Mesothelial cell of epicardium (in vitro differentiated cells): ENCODE results near the gene OBSCN. TPM values are rescaled to one million over a fixed set of nuclear protein-coding genes. Genes with fewer than 3 reads are reported as not detected.

Source experiments
- DNase-seq, 2 experiments: peaks; one replicate each; pipeline ENCODE4 v3.0.0; 2021; ENCODE audit warnings: low spot score in 2 of 2; ENCODE audit not compliant: unreplicated experiment in 2 of 2
- H3K27ac Mint-ChIP-seq: 2 replicates; pipeline ENCODE4 v1.8.0; 2021; ENCODE audit warnings: mixed read lengths
- H3K27me3 Mint-ChIP-seq: 2 replicates; pipeline ENCODE4 v1.8.0; 2021; ENCODE audit warnings: low read depth, mixed read lengths
- H3K36me3 Mint-ChIP-seq: 2 replicates; pipeline ENCODE4 v1.8.0; 2021; ENCODE audit warnings: mixed read lengths
- H3K4me1 Mint-ChIP-seq: 2 replicates; pipeline ENCODE4 v1.8.0; 2021; ENCODE audit warnings: mixed read lengths
- H3K4me3 Mint-ChIP-seq: 2 replicates; pipeline ENCODE4 v1.8.0; 2021; ENCODE audit warnings: mild to moderate bottlenecking, moderate library complexity, mixed read lengths
- H3K9me3 Mint-ChIP-seq: 2 replicates; pipeline ENCODE4 v1.8.0; 2021; ENCODE audit warnings: mixed read lengths
- total RNA-seq: library from RNA; stranded (reverse); gene quantifications from 3 replicates; pipeline ENCODE4 v1.2.1, GENCODE V29; 2021
- TF ChIP-seq, protein P1 (sequence below): fragments of 200-600 bp; sonication (generic); IDR thresholded peaks from one replicate; pipeline ENCODE4 v1.5.0; 2021; ENCODE audit warnings: antibody characterized with exemption; ENCODE audit not compliant: unreplicated experiment

The OBSCN gene
- total RNA-seq, 1 donor from 2014 or later: 113 TPM

DNA sequence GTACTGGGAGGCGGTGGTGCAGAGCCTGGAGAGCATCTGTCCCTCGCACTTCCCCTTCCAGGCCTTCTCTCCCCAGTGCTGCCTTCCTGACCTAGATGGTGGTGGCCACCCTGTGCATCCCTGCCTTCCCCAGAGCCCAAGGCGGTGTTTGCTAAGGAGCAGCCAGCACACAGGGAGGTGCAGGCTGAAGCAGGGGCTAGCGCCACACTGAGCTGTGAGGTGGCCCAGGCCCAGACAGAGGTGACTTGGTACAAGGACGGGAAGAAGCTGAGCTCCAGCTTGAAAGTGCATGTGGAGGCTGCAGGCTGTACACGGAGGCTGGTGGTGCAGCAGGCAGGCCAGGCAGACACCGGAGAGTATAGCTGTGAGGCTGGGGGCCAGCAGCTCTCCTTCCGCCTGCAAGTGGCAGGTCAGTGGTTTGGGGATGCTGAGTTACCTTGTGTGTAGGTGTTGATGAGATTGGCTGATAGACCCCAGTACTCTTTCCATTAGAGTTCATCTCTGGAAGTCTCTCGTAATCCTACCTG is 51.6 kb downstream of the OBSCN start:
- Mint-ChIP-seq H3K27me3 (no peaks in the 10 kb centered on the region), H3K4me3 (no peak overlapping the region), H3K4me1 (no peaks in the 10 kb centered on the region), H3K36me3 (peaks cover 73% of the 10 kb centered on the region), H3K27ac (no peak overlapping the region), H3K9me3 (peaks cover 35% of the 10 kb centered on the region)
- no peak for DNase-seq
- TF ChIP-seq, protein P1, sequence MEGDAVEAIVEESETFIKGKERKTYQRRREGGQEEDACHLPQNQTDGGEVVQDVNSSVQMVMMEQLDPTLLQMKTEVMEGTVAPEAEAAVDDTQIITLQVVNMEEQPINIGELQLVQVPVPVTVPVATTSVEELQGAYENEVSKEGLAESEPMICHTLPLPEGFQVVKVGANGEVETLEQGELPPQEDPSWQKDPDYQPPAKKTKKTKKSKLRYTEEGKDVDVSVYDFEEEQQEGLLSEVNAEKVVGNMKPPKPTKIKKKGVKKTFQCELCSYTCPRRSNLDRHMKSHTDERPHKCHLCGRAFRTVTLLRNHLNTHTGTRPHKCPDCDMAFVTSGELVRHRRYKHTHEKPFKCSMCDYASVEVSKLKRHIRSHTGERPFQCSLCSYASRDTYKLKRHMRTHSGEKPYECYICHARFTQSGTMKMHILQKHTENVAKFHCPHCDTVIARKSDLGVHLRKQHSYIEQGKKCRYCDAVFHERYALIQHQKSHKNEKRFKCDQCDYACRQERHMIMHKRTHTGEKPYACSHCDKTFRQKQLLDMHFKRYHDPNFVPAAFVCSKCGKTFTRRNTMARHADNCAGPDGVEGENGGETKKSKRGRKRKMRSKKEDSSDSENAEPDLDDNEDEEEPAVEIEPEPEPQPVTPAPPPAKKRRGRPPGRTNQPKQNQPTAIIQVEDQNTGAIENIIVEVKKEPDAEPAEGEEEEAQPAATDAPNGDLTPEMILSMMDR: no peak

- Mint-ChIP-seq H3K4me3 (no peak overlapping the region), H3K27ac (no peak overlapping the region), H3K9me3 (peaks cover 31% of the 10 kb centered on the region), H3K4me1 (no peaks in the 10 kb centered on the region), H3K36me3 (peaks cover 69% of the 10 kb centered on the region), H3K27me3 (no peaks in the 10 kb centered on the region)
- no peak for DNase-seq
- TF ChIP-seq, protein P1: no peak
These were observed 52.1 kb downstream of the OBSCN start for GRCh38 chr1:228259951-228260350.

DNA sequence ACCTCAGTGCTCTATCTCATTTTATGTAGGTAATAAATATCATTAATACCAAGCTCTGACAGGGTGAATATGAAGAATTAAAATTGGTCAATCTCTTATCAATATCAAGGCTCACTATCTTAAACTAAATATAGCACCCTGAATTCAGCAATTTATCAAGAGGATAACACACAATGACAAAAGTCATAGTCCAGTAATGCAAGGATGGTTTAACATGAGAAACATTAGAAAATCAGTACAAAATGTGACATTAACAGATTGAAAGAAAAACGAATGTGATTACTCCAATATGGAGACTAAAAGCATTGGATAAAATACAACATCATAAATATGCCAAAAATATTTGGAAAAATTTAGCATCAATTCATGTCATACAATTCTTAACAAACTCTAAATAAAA is 53.9 kb downstream of the OBSCN start:
- no peak overlapping the region for H3K27ac Mint-ChIP-seq
- H3K36me3 Mint-ChIP-seq: peaks cover 56% of the 10 kb centered on the region
- no peaks in the 10 kb centered on the region for H3K4me1 Mint-ChIP-seq
- H3K9me3 Mint-ChIP-seq: peaks cover 22% of the 10 kb centered on the region
- no peak overlapping the region for H3K4me3 Mint-ChIP-seq
- H3K27me3 Mint-ChIP-seq: no peaks in the 10 kb centered on the region
- TF ChIP-seq, protein P1: no peak
- no peak for DNase-seq

GRCh38 chr1:228262475-228262874 is 54.6 kb downstream of the OBSCN start:
- Mint-ChIP-seq H3K4me3 (no peak overlapping the region), H3K4me1 (no peaks in the 10 kb centered on the region), H3K9me3 (peaks cover 22% of the 10 kb centered on the region), H3K27ac (no peak overlapping the region), H3K27me3 (no peaks in the 10 kb centered on the region), H3K36me3 (peaks cover 54% of the 10 kb centered on the region)
- TF ChIP-seq, protein P1: no peak
- no peak for DNase-seq

GRCh38 chr1:228263636-228264035 is 55.8 kb downstream of the OBSCN start:
- DNase-seq: peak in 1 of 2 experiments; percentile 30
- TF ChIP-seq, protein P1: no peak
- H3K27ac Mint-ChIP-seq: no peak overlapping the region
- no peak overlapping the region for H3K4me3 Mint-ChIP-seq
- no peaks in the 10 kb centered on the region for H3K27me3 Mint-ChIP-seq
- H3K9me3 Mint-ChIP-seq: peaks cover 17% of the 10 kb centered on the region
- H3K36me3 Mint-ChIP-seq: peaks cover 49% of the 10 kb centered on the region
- no peaks in the 10 kb centered on the region for H3K4me1 Mint-ChIP-seq
